ENCODE results near the gene FAM221B.

DNA sequence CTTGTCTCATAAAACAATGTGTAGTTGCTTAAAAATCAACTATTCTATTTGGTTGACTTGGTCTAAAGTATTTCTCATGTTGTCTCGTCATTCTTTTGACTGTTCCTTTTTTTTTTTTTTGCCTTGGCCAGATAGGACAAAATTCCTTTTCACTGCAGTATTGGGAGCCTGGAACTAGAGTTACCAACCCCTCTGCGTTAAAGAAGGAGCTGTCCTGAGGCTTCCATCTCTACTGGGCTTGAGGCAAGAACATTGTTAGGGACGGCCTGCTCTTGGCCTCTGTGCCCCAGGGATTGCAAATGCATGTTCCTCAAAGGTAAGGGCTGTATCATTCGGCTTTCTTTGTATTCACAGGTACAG, 38.5 kb downstream of the FAM221B start:
- TF ChIP-seq EP300 (IDR thresholded peaks at IDR 0.05; ENCODE audit: low read depth) (no peak), POLR2A (IDR thresholded peaks at IDR 0.05) (no peak)
- TF ChIP-seq, protein P1, sequence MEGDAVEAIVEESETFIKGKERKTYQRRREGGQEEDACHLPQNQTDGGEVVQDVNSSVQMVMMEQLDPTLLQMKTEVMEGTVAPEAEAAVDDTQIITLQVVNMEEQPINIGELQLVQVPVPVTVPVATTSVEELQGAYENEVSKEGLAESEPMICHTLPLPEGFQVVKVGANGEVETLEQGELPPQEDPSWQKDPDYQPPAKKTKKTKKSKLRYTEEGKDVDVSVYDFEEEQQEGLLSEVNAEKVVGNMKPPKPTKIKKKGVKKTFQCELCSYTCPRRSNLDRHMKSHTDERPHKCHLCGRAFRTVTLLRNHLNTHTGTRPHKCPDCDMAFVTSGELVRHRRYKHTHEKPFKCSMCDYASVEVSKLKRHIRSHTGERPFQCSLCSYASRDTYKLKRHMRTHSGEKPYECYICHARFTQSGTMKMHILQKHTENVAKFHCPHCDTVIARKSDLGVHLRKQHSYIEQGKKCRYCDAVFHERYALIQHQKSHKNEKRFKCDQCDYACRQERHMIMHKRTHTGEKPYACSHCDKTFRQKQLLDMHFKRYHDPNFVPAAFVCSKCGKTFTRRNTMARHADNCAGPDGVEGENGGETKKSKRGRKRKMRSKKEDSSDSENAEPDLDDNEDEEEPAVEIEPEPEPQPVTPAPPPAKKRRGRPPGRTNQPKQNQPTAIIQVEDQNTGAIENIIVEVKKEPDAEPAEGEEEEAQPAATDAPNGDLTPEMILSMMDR (IDR thresholded peaks at IDR 0.05): no peak

Data from transverse colon (tissue), 3 donors.